OCI-LY1 (cell line): ENCODE measurements around the gene NUAK1.

ENCODE experiments used
- H2AFZ ChIP-seq: fragments of 200-600 bp; sonication (generic), shearing (Covaris generic); 2 replicates; pipeline ENCODE4 v1.6.0; 2014; ENCODE audit warnings: antibody characterized with exemption, mild to moderate bottlenecking, low read length
- H3F3A ChIP-seq: fragments of 200-600 bp; sonication (generic), shearing (Covaris generic); 2 replicates; pipeline ENCODE4 v1.6.0; 2014; ENCODE audit warnings: mild to moderate bottlenecking, antibody characterized with exemption, low read length, moderate library complexity; ENCODE audit not compliant: insufficient read depth
- H3K27ac ChIP-seq: fragments of 200-600 bp; sonication (generic); 2 replicates; pipeline ENCODE4 v1.5.1; 2014; ENCODE audit warnings: low read length, mixed run types, mild to moderate bottlenecking, low read depth; ENCODE audit not compliant: poor library complexity, severe bottlenecking
- H3K27me3 ChIP-seq: fragments of 200-600 bp; sonication (generic); 2 replicates; pipeline ENCODE4 v1.6.0; 2014; ENCODE audit warnings: antibody characterized with exemption, mild to moderate bottlenecking, low read length, moderate library complexity; ENCODE audit not compliant: insufficient read depth
- H3K36me3 ChIP-seq: fragments of 200-600 bp; sonication (generic); 2 replicates; pipeline ENCODE4 v1.6.1; 2014; ENCODE audit warnings: mild to moderate bottlenecking, antibody characterized with exemption, low read length, moderate library complexity, mixed read lengths; ENCODE audit not compliant: insufficient read depth
- H3K4me1 ChIP-seq: fragments of 200-600 bp; sonication (generic); 2 replicates; pipeline ENCODE4 v1.5.1; 2014; ENCODE audit warnings: mild to moderate bottlenecking, low read length, moderate library complexity; ENCODE audit not compliant: insufficient read depth, severe bottlenecking
- H3K4me2 ChIP-seq: fragments of 200-600 bp; sonication (generic), shearing (Covaris generic); 2 replicates; pipeline ENCODE4 v1.6.1; 2014; ENCODE audit warnings: low read length
- H3K4me3 ChIP-seq: fragments of 200-600 bp; sonication (generic); 2 replicates; pipeline ENCODE4 v1.5.1; 2014; ENCODE audit warnings: low read length, low read depth, mild to moderate bottlenecking, mixed read lengths; ENCODE audit not compliant: poor library complexity, severe bottlenecking
- H3K79me2 ChIP-seq: fragments of 200-600 bp; shearing (Covaris generic); 2 replicates; pipeline ENCODE4 v1.6.1; 2016; ENCODE audit warnings: mixed run types, low read length, mixed read lengths; ENCODE audit not compliant: insufficient read depth
- H3K9ac ChIP-seq: fragments of 200-600 bp; sonication (generic), shearing (Covaris generic); 2 replicates; pipeline ENCODE4 v1.6.1; 2014; ENCODE audit warnings: mild to moderate bottlenecking, low read length, mixed read lengths
- H3K9me2 ChIP-seq: fragments of 200-600 bp; sonication (generic), shearing (Covaris generic); 2 replicates; pipeline ENCODE4 v1.6.1; 2014; ENCODE audit warnings: low read depth, mild to moderate bottlenecking, low read length, mixed read lengths
- H3K9me3 ChIP-seq: fragments of 200-600 bp; shearing (Covaris generic); 2 replicates; pipeline ENCODE4 v1.6.1; 2014; ENCODE audit warnings: low read length, mixed read lengths
- H4K20me1 ChIP-seq: fragments of 200-600 bp; sonication (generic), shearing (Covaris generic); 2 replicates; pipeline ENCODE4 v1.6.0; 2016; ENCODE audit warnings: mild to moderate bottlenecking, low read length; ENCODE audit not compliant: insufficient read depth
- CTCF ChIP-seq: fragments of 200-600 bp; sonication (generic), shearing (Covaris generic); IDR thresholded peaks from 2 replicates; pipeline ENCODE4 v1.5.1; 2017; ENCODE audit warnings: mild to moderate bottlenecking, antibody characterized with exemption, low read length, moderate library complexity, mixed read lengths
- EZH2 ChIP-seq: fragments of 200-600 bp; sonication (generic), shearing (Covaris generic); IDR thresholded peaks from 2 replicates; pipeline ENCODE4 v1.8.0; 2017; ENCODE audit warnings: borderline replicate concordance, mixed run types, mild to moderate bottlenecking, antibody characterized with exemption, low read length, moderate library complexity, mixed read lengths

Gene NUAK1

GRCh38 chr12:106066051-106066705, 72.6 kb downstream of the NUAK1 start:
- Histone ChIP-seq H3K79me2 (no peaks in the 10 kb centered on the region), H3K9me2 (no peaks in the 10 kb centered on the region), H3F3A (no peaks in the 10 kb centered on the region), H3K4me3 (no peak overlapping the region), H3K4me2 (no peak overlapping the region), H3K36me3 (no peaks in the 10 kb centered on the region), H4K20me1 (no peaks in the 10 kb centered on the region), H3K4me1 (no peaks in the 10 kb centered on the region), H3K27me3 (no peaks in the 10 kb centered on the region), H2AFZ (no peak overlapping the region), H3K9me3 (no peaks in the 10 kb centered on the region), H3K9ac (no peak overlapping the region), H3K27ac (no peak overlapping the region)
- TF ChIP-seq CTCF, result no peak
- no peak for TF ChIP-seq EZH2

- Histone ChIP-seq H4K20me1 (no peaks in the 10 kb centered on the region), H3K4me3 (no peak overlapping the region), H3K27me3 (no peaks in the 10 kb centered on the region), H3K9me2 (no peaks in the 10 kb centered on the region), H3K4me1 (no peaks in the 10 kb centered on the region), H3K9me3 (no peaks in the 10 kb centered on the region), H3K4me2 (no peak overlapping the region), H3F3A (no peaks in the 10 kb centered on the region), H3K27ac (no peak overlapping the region), H3K79me2 (no peaks in the 10 kb centered on the region), H2AFZ (no peak overlapping the region), H3K36me3 (no peaks in the 10 kb centered on the region), H3K9ac (no peak overlapping the region)
- TF ChIP-seq CTCF, result no peak
- TF ChIP-seq EZH2, result no peak
Measured at GRCh38 chr12:106065506-106065905, 73.2 kb downstream of the NUAK1 start.

- Histone ChIP-seq H3K4me1 (no peaks in the 10 kb centered on the region), H3K27ac (no peak overlapping the region), H3K9me3 (no peaks in the 10 kb centered on the region), H3K36me3 (no peaks in the 10 kb centered on the region), H3K79me2 (no peaks in the 10 kb centered on the region), H2AFZ (no peak overlapping the region), H4K20me1 (no peaks in the 10 kb centered on the region), H3K27me3 (no peaks in the 10 kb centered on the region), H3F3A (no peaks in the 10 kb centered on the region), H3K9me2 (no peaks in the 10 kb centered on the region), H3K4me2 (no peak overlapping the region), H3K4me3 (no peak overlapping the region), H3K9ac (no peak overlapping the region)
- TF ChIP-seq CTCF (no peak), EZH2 (no peak)
Measured at GRCh38 chr12:106064721-106065021, 74.1 kb downstream of the NUAK1 start.
